PC-3 (cell line): ENCODE data around the gene SNCA.

Experiments
- EZH2 ChIP-seq: fragments of 300-600 bp; sonication (generic); IDR thresholded peaks from one replicate; pipeline ENCODE4 v1.6.1; 2017; ENCODE audit warnings: antibody characterized with exemption, mild to moderate bottlenecking, low read length; ENCODE audit not compliant: unreplicated experiment
- EZH2phosphoT487 ChIP-seq: fragments of 300-600 bp; sonication (generic); IDR thresholded peaks from 2 replicates; pipeline ENCODE4 v1.6.1; 2018; ENCODE audit warnings: mild to moderate bottlenecking, antibody characterized with exemption, low read length, borderline replicate concordance
- TF ChIP-seq, protein P1 (sequence below): fragments of 300-600 bp; sonication (generic); conservative IDR thresholded peaks from 2 replicates; pipeline ENCODE4 v1.5.1; 2017; ENCODE audit warnings: antibody characterized with exemption, low read depth, mild to moderate bottlenecking, low read length

DNA sequence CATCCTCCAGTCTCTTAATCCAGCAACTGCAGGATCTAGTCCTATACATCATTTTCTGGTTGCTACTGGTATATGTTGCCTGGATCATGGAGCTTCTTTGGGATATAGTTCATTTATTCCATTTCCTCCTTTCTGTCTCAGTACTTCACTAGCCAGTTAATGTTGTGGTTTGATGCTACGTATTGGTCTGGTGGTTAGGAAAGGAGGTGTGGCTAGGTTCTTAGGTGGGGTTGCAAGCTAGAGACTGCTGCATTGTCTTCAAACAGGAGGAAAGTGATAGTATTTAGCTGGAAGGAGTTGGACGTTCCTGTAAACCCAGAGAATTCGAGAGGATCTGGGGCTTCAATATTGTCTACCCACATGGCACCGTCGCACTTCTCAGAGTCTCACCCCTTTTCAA is 129.5 kb downstream of the SNCA start:
- TF ChIP-seq, protein P1, sequence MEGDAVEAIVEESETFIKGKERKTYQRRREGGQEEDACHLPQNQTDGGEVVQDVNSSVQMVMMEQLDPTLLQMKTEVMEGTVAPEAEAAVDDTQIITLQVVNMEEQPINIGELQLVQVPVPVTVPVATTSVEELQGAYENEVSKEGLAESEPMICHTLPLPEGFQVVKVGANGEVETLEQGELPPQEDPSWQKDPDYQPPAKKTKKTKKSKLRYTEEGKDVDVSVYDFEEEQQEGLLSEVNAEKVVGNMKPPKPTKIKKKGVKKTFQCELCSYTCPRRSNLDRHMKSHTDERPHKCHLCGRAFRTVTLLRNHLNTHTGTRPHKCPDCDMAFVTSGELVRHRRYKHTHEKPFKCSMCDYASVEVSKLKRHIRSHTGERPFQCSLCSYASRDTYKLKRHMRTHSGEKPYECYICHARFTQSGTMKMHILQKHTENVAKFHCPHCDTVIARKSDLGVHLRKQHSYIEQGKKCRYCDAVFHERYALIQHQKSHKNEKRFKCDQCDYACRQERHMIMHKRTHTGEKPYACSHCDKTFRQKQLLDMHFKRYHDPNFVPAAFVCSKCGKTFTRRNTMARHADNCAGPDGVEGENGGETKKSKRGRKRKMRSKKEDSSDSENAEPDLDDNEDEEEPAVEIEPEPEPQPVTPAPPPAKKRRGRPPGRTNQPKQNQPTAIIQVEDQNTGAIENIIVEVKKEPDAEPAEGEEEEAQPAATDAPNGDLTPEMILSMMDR: no peak
- no peak for TF ChIP-seq EZH2
- no peak for TF ChIP-seq EZH2phosphoT487
